ENCODE data around the gene SLC15A5.

DNA sequence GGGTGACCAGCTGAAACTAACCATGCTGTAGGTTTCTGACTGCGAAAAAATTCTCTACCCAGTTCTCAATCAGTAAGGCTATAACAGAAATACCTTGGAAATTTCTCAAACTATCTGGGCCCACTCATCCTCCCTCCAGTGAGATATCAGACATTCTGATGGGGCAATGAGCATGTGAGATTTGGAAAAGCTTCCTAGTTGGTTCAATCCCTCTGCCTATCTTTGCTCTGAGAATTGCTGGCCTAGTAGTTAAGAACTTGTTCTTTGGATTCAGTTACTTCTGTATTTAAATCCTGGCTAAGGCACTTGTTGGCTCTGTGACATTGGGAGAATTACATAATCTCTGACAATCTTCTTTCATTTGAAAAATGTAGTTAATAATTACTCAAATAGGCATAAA, 119.4 kb downstream of the SLC15A5 start:
- TF ChIP-seq YY1 (IDR thresholded peaks at IDR 0.05; ENCODE audit: insufficient read depth, insufficient read length): no peak
- TF ChIP-seq SUZ12 (IDR thresholded peaks at IDR 0.05; ENCODE audit: extremely low read depth, insufficient read depth, insufficient read length): no peak
- no peak for TF ChIP-seq ZNF274 (IDR thresholded peaks at IDR 0.05; ENCODE audit: low read depth, low read length)
